H9 (cell line): ENCODE data around the gene VPS33A. TPM values are rescaled to one million over a fixed set of nuclear protein-coding genes. Genes with fewer than 3 reads are reported as not detected.

Experiments used
- DNase-seq: peaks from one replicate; pipeline ENCODE4 v3.0.0-alpha.2; 2017
- H2AFZ ChIP-seq: one replicate; pipeline ENCODE4 v1.6.1; 2013; ENCODE audit warnings: mild to moderate bottlenecking, low read length, control low read depth, moderate library complexity
- H2AK5ac ChIP-seq: 2 replicates; pipeline ENCODE4 v1.6.1; 2013; ENCODE audit warnings: low read length, control low read depth, mixed read lengths; ENCODE audit not compliant: insufficient read length
- H2BK120ac ChIP-seq: one replicate; pipeline ENCODE4 v1.6.1; 2013; ENCODE audit warnings: low read depth, mild to moderate bottlenecking, low read length, control low read depth, inconsistent platforms; ENCODE audit not compliant: poor library complexity, severe bottlenecking
- H2BK12ac ChIP-seq: 2 replicates; pipeline ENCODE4 v1.6.1; 2013; ENCODE audit warnings: low read length, control low read depth, mixed read lengths, low read depth; ENCODE audit not compliant: insufficient read length
- H2BK15ac ChIP-seq: 2 replicates; pipeline ENCODE4 v1.6.1; 2013; ENCODE audit warnings: low read depth, low read length, control low read depth
- H2BK20ac ChIP-seq: one replicate; pipeline ENCODE4 v1.6.1; 2013; ENCODE audit warnings: low read depth, mild to moderate bottlenecking, low read length, control low read depth, inconsistent platforms; ENCODE audit not compliant: poor library complexity, severe bottlenecking
- H2BK5ac ChIP-seq: 2 replicates; pipeline ENCODE4 v1.6.1; 2013; ENCODE audit warnings: low read length, control low read depth, mixed read lengths; ENCODE audit not compliant: insufficient read length
- H3K14ac ChIP-seq: 2 replicates; pipeline ENCODE4 v1.6.1; 2013; ENCODE audit warnings: low read length, control low read depth; ENCODE audit not compliant: insufficient read depth
- H3K18ac ChIP-seq: 2 replicates; pipeline ENCODE4 v1.6.1; 2013; ENCODE audit warnings: low read depth, mild to moderate bottlenecking, mixed read lengths, low read length, control low read depth; ENCODE audit not compliant: insufficient read length
- H3K23ac ChIP-seq: 2 replicates; pipeline ENCODE4 v1.6.1; 2013; ENCODE audit warnings: low read length, control low read depth, mixed read lengths, low read depth; ENCODE audit not compliant: insufficient read length
- H3K23me2 ChIP-seq: 2 replicates; pipeline ENCODE4 v1.6.1; 2013; ENCODE audit warnings: low read depth, mild to moderate bottlenecking, mixed read lengths, low read length, control low read depth; ENCODE audit not compliant: insufficient read length, poor library complexity, severe bottlenecking
- H3K27ac ChIP-seq: 2 replicates; pipeline ENCODE4 v1.5.1; 2013; ENCODE audit warnings: low read length, control low read depth, mixed read lengths, low read depth; ENCODE audit not compliant: insufficient read length
- H3K27me3 ChIP-seq: 2 replicates; pipeline ENCODE4 v1.6.1; 2013; ENCODE audit warnings: low read length, control low read depth, inconsistent platforms; ENCODE audit not compliant: insufficient read depth
- H3K4ac ChIP-seq: 2 replicates; pipeline ENCODE4 v1.6.1; 2013; ENCODE audit warnings: low read depth, mild to moderate bottlenecking, control low read depth, inconsistent platforms, low read length, moderate library complexity
- H3K4me1 ChIP-seq: 2 replicates; pipeline ENCODE4 v1.6.1; 2013; ENCODE audit warnings: low read length, control low read depth, inconsistent platforms; ENCODE audit not compliant: insufficient read depth
- H3K4me2 ChIP-seq: 2 replicates; pipeline ENCODE4 v1.6.1; 2013; ENCODE audit warnings: low read length, control low read depth, mixed read lengths; ENCODE audit not compliant: insufficient read length, insufficient read depth
- H3K56ac ChIP-seq: 2 replicates; pipeline ENCODE4 v1.6.1; 2013; ENCODE audit warnings: low read depth, mild to moderate bottlenecking, mixed read lengths, low read length, control low read depth; ENCODE audit not compliant: insufficient read length
- H3K79me1 ChIP-seq: 2 replicates; pipeline ENCODE4 v1.6.1; 2013; ENCODE audit warnings: low read depth, mild to moderate bottlenecking, moderate library complexity, low read length, control low read depth, inconsistent platforms; ENCODE audit not compliant: insufficient read depth, poor library complexity, severe bottlenecking
- H3K79me2 ChIP-seq: 2 replicates; pipeline ENCODE4 v1.6.1; 2013; ENCODE audit warnings: low read length, control low read depth, inconsistent platforms; ENCODE audit not compliant: insufficient read depth
- H3K9ac ChIP-seq: 2 replicates; pipeline ENCODE4 v1.6.1; 2013; ENCODE audit warnings: low read length, control low read depth, mixed read lengths; ENCODE audit not compliant: insufficient read length; ENCODE audit errors: extremely low read depth
- H3K9me3 ChIP-seq: one replicate; pipeline ENCODE4 v1.6.1; 2013; ENCODE audit warnings: low read depth, low read length, inconsistent platforms; ENCODE audit not compliant: control insufficient read depth
- H3T11ph ChIP-seq: one replicate; pipeline ENCODE4 v1.6.1; 2013; ENCODE audit warnings: mild to moderate bottlenecking, low read length, control low read depth, inconsistent platforms
- H4K20me1 ChIP-seq: one replicate; pipeline ENCODE4 v1.6.1; 2013; ENCODE audit not compliant: control insufficient read depth, insufficient read length, insufficient read depth
- H4K5ac ChIP-seq: 2 replicates; pipeline ENCODE4 v1.6.1; 2013; ENCODE audit warnings: low read depth, mild to moderate bottlenecking, mixed read lengths, low read length, control low read depth; ENCODE audit not compliant: insufficient read length
- H4K8ac ChIP-seq: replicated peaks from 2 replicates; pipeline ENCODE4 v1.6.1; 2013; ENCODE audit warnings: low read length, control low read depth, mixed read lengths, low read depth; ENCODE audit not compliant: insufficient read length
- H4K91ac ChIP-seq: 2 replicates; pipeline ENCODE4 v1.6.1; 2013; ENCODE audit warnings: low read depth, mild to moderate bottlenecking, moderate library complexity, mixed read lengths, low read length, control low read depth; ENCODE audit not compliant: insufficient read length
- H3K27ac Mint-ChIP-seq, 3 experiments: 2 replicates in 2 of 3; 3 replicates in 1 of 3; pipeline ENCODE4 v1.8.0; 2020 to 2021; ENCODE audit warnings: mixed read lengths in 3 of 3, mild to moderate bottlenecking in 1 of 3, moderate library complexity in 1 of 3
- H3K27me3 Mint-ChIP-seq: 2 replicates; pipeline ENCODE4 v1.8.0; 2021; ENCODE audit warnings: low read depth, mild to moderate bottlenecking, moderate library complexity, mixed read lengths
- H3K36me3 Mint-ChIP-seq, 3 experiments: 2 replicates in 2 of 3; 3 replicates in 1 of 3; pipeline ENCODE4 v1.8.0; 2020 to 2021; ENCODE audit warnings: low read depth in 3 of 3, mixed read lengths in 3 of 3; ENCODE audit not compliant: insufficient read depth in 1 of 3
- H3K4me1 Mint-ChIP-seq, 2 experiments: 2 replicates each; pipeline ENCODE4 v1.8.0; 2020; ENCODE audit warnings: mixed read lengths in 2 of 2
- H3K4me3 Mint-ChIP-seq, 2 experiments: 2 replicates in 1 of 2; 3 replicates in 1 of 2; pipeline ENCODE4 v1.8.0; 2020 to 2021; ENCODE audit warnings: mild to moderate bottlenecking in 2 of 2, mixed read lengths in 2 of 2, moderate library complexity in 1 of 2
- H3K9me3 Mint-ChIP-seq, 2 experiments: 2 replicates in 1 of 2; 3 replicates in 1 of 2; pipeline ENCODE4 v1.8.0; 2020; ENCODE audit warnings: mild to moderate bottlenecking in 2 of 2, mixed read lengths in 2 of 2, moderate library complexity in 1 of 2
- CTCF ChIP-seq: fragments of 200-600 bp; sonication (generic); conservative IDR thresholded peaks from 3 replicates; pipeline ENCODE4 v1.8.0; 2021; ENCODE audit warnings: antibody characterized with exemption, mild to moderate bottlenecking
- WGBS: extraction: QIAGEN DNeasy Blood & Tissue Kit; methylation state at CpG from one replicate; pipeline ENCODE4 v1.1.7; 2013; ENCODE audit warnings: missing lambda C conversion rate, low lambda C conversion rate, mixed read lengths; ENCODE audit not compliant: insufficient read length; ENCODE audit errors: extremely low coverage; 5-methylcytosine and 5-hydroxymethylcytosine counted together
- total RNA-seq: library from RNA; stranded (reverse); gene quantifications from 2 replicates; pipeline ENCODE4 v1.2.1, GENCODE V29; 2021

Gene VPS33A
- total RNA-seq, 1 experiment from 2014 or later, result 45.9 TPM

GRCh38 chr12:122245553-122245952 is 20.7 kb downstream of the VPS33A start:
- Histone ChIP-seq H3K79me2 (no peaks in the 10 kb centered on the region), H3K56ac (no peak overlapping the region), H3K4me2 (no peak overlapping the region), H3K27me3 (no peaks in the 10 kb centered on the region), H3K23me2 (no peaks in the 10 kb centered on the region), H4K8ac (no peak overlapping the region), H3K23ac (no peak overlapping the region), H2AFZ (no peak overlapping the region), H3T11ph (no peak overlapping the region), H3K79me1 (no peaks in the 10 kb centered on the region), H2BK5ac (no peak overlapping the region), H3K4ac (no peak overlapping the region), H2AK5ac (no peak overlapping the region), H3K14ac (no peak overlapping the region), H2BK120ac (no peak overlapping the region), H2BK20ac (no peak overlapping the region), H4K20me1 (no peaks in the 10 kb centered on the region), H3K9me3 (no peaks in the 10 kb centered on the region), H4K91ac (no peak overlapping the region), H3K18ac (no peak overlapping the region), H2BK12ac (no peak overlapping the region), H2BK15ac (no peak overlapping the region), H4K5ac (no peak overlapping the region), H3K9ac (no peak overlapping the region), H3K27ac (no peak overlapping the region), H3K4me1 (no peaks in the 10 kb centered on the region)
- no peak for TF ChIP-seq CTCF
- whole genome bisulfite sequencing, result no CpG with 5 or more reads among the region's 1 CpG
- no peak overlapping the region; a peak in 1 of 7 replicates for H3K27ac Mint-ChIP-seq
- H3K4me1 Mint-ChIP-seq, result no peaks in the 10 kb centered on the region
- H3K36me3 Mint-ChIP-seq, result peaks cover 3 to 41% (median 15%) of the 10 kb centered on the region in 3 experiments; a peak in 6 of 7 replicates
- H3K27me3 Mint-ChIP-seq, result no peaks in the 10 kb centered on the region
- H3K9me3 Mint-ChIP-seq, result no peaks in the 10 kb centered on the region
- no peak overlapping the region for H3K4me3 Mint-ChIP-seq
- no peak for DNase-seq
